ENCODE results near the gene PRKAR1B.

DNA sequence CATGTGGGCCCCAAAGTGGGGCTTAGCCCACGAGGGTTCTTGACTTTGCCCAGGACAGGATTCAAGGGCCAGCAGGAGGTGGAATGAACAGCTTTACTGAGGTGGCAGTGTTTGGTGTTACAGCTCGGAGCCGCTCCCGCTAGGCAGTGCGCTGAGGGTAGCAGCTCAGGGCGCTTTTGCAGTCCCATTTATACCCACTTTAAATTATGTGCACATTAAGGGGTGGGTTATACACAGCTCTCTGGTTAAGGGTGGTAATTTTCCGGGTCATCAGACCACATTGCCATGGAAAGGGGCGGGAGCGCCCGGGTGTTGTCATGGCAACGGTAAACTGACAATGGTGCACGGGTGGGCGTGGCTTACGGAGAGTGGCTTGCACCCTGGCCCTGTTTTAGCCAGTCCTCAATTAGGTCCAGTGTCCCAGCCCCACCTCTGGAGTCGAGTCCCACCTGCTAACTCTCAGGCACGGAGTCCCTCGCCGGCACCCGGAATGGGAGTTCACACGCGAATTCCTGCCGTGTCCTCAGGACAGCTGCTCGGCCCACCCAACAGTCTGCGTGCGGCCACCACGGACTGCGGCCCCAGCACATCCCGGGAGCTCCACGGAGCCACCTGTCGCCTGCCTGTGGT lies 149.2 kb downstream of the PRKAR1B start:
- TF ChIP-seq, protein P1, sequence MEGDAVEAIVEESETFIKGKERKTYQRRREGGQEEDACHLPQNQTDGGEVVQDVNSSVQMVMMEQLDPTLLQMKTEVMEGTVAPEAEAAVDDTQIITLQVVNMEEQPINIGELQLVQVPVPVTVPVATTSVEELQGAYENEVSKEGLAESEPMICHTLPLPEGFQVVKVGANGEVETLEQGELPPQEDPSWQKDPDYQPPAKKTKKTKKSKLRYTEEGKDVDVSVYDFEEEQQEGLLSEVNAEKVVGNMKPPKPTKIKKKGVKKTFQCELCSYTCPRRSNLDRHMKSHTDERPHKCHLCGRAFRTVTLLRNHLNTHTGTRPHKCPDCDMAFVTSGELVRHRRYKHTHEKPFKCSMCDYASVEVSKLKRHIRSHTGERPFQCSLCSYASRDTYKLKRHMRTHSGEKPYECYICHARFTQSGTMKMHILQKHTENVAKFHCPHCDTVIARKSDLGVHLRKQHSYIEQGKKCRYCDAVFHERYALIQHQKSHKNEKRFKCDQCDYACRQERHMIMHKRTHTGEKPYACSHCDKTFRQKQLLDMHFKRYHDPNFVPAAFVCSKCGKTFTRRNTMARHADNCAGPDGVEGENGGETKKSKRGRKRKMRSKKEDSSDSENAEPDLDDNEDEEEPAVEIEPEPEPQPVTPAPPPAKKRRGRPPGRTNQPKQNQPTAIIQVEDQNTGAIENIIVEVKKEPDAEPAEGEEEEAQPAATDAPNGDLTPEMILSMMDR (conservative IDR thresholded peaks at IDR 0.05) = no peak
- TF ChIP-seq ZFX (IDR thresholded peaks at IDR 0.05) = no peak

Measured in C4-2B (cell line).